GM23248 (cell line): ENCODE data around the gene BACE2. TPM values are rescaled to one million over a fixed set of nuclear protein-coding genes. Genes with fewer than 3 reads are reported as not detected.

Experiments
- DNase-seq: peaks from one replicate; pipeline ENCODE4 v3.0.0-alpha.2; 2015
- H2AFZ ChIP-seq: fragments of 200-600 bp; sonication (generic); 2 replicates; pipeline ENCODE4 v1.6.1; 2016; ENCODE audit warnings: antibody characterized with exemption
- H3F3A ChIP-seq: fragments of 200-600 bp; sonication (generic); 2 replicates; pipeline ENCODE4 v1.6.1; 2016; ENCODE audit warnings: mild to moderate bottlenecking, antibody characterized with exemption, mixed run types; ENCODE audit not compliant: insufficient read depth
- H3K27ac ChIP-seq: fragments of 200-600 bp; sonication (generic); 2 replicates; pipeline ENCODE4 v1.5.1; 2016; ENCODE audit warnings: mild to moderate bottlenecking
- H3K27me3 ChIP-seq: fragments of 200-600 bp; sonication (generic); replicated peaks from 2 replicates; pipeline ENCODE4 v1.6.1; 2016; ENCODE audit warnings: mild to moderate bottlenecking; ENCODE audit not compliant: insufficient read depth
- H3K36me3 ChIP-seq: fragments of 200-600 bp; sonication (generic); 2 replicates; pipeline ENCODE4 v1.6.1; 2016; ENCODE audit warnings: low read depth, mild to moderate bottlenecking
- H3K4me1 ChIP-seq: fragments of 200-600 bp; sonication (generic); 2 replicates; pipeline ENCODE4 v1.6.1; 2016; ENCODE audit warnings: mild to moderate bottlenecking; ENCODE audit not compliant: insufficient read depth
- H3K4me2 ChIP-seq: fragments of 200-600 bp; sonication (generic); one replicate; pipeline ENCODE4 v1.6.1; 2016; ENCODE audit warnings: mild to moderate bottlenecking; ENCODE audit not compliant: unreplicated experiment
- H3K4me3 ChIP-seq: fragments of 200-600 bp; sonication (generic); 2 replicates; pipeline ENCODE4 v1.5.1; 2016; ENCODE audit warnings: mild to moderate bottlenecking
- H3K79me2 ChIP-seq: fragments of 200-600 bp; sonication (generic); 2 replicates; pipeline ENCODE4 v1.6.1; 2016; ENCODE audit warnings: mild to moderate bottlenecking; ENCODE audit not compliant: insufficient read depth
- H3K9ac ChIP-seq: fragments of 200-600 bp; sonication (generic); 2 replicates; pipeline ENCODE4 v1.6.1; 2016; ENCODE audit warnings: mild to moderate bottlenecking
- H3K9me2 ChIP-seq: fragments of 200-600 bp; sonication (generic); 2 replicates; pipeline ENCODE4 v1.6.1; 2016; ENCODE audit warnings: mixed run types, mild to moderate bottlenecking, moderate library complexity; ENCODE audit not compliant: insufficient read depth
- H3K9me3 ChIP-seq: fragments of 200-600 bp; sonication (generic); one replicate; pipeline ENCODE4 v1.6.1; 2017; ENCODE audit warnings: low read depth
- H4K20me1 ChIP-seq: fragments of 200-600 bp; sonication (generic); 2 replicates; pipeline ENCODE4 v1.6.0; 2016; ENCODE audit not compliant: insufficient read depth
- EZH2 ChIP-seq: fragments of 200-600 bp; sonication (generic); IDR thresholded peaks from 2 replicates; pipeline ENCODE4 v1.6.1; 2018; ENCODE audit warnings: antibody characterized with exemption, mild to moderate bottlenecking; ENCODE audit not compliant: insufficient read depth, poor library complexity, severe bottlenecking
- EZH2phosphoT487 ChIP-seq: fragments of 200-600 bp; sonication (generic); IDR thresholded peaks from 2 replicates; pipeline ENCODE4 v1.6.1; 2018; ENCODE audit warnings: antibody characterized with exemption, moderate library complexity, mild to moderate bottlenecking, low read depth; ENCODE audit not compliant: insufficient read depth
- WGBS, 2 experiments: methylation state at CpG; one replicate each; pipeline ENCODE4 v1.1.6; 2015 to 2017; ENCODE audit warnings: low lambda C conversion rate in 2 of 2, low coverage in 1 of 2; ENCODE audit errors: missing lambda C conversion rate in 2 of 2; 5-methylcytosine and 5-hydroxymethylcytosine counted together
- in situ Hi-C: fragments of 300-500 bp; cut with MboI; formaldehyde crosslinking; loops from 2 replicates; pipeline ENCODE4 v1.15.0; 2020
- polyA plus RNA-seq: library from polyadenylated mRNA; unstranded; fragments of >200 nt; fragmentation: Nextera tagmentation; extraction: Ambion mirVana; gene quantifications from 2 replicates; pipeline ENCODE4 v1.2.1, GENCODE V29; 2016
- total RNA-seq: library from RNA; depleted of rRNA; stranded (reverse); fragments of >200 nt; shearing (Covaris generic); gene quantifications from 2 replicates; pipeline ENCODE4 v1.2.3, GENCODE V29; 2014

BACE2 gene
- total and polyA plus RNA-seq, 2 experiments from 2014 or later, result 69.5 to 97.8 TPM

DNA sequence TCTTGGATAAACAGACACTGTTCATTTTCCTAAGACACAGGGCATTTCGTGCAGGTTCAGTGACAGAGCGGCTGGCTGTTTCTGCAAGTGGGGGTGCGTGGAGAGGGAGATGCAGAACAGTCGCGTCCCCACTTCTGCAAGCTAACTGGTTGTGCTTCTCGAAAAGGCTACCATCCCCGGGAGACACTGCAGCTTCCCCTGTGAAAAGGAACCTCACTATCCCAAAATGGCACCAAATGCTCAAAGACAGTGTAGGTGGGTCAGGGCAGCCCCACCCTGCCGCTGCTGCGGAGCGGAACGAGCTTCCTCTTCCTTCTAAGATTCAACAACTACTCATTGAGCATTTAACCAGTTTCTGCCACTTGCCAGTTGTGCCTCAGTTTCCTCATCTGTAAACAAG lies 19.2 kb upstream of the BACE2 start:
- Histone ChIP-seq H3K36me3 (no peaks in the 10 kb centered on the region), H3K79me2 (no peaks in the 10 kb centered on the region), H3K4me1 (no peaks in the 10 kb centered on the region), H3F3A (no peaks in the 10 kb centered on the region), H3K9ac (no peak overlapping the region), H3K4me3 (no peak overlapping the region), H4K20me1 (no peaks in the 10 kb centered on the region), H3K9me2 (no peaks in the 10 kb centered on the region), H3K27ac (no peak overlapping the region), H3K27me3 (no peaks in the 10 kb centered on the region), H3K9me3 (no peaks in the 10 kb centered on the region), H2AFZ (no peak overlapping the region), H3K4me2 (no peak overlapping the region)
- no peak for DNase-seq
- 86 to 88% methylated on average over 11 of the region's 11 CpGs for WGBS, 2 experiments
- TF ChIP-seq EZH2phosphoT487 (no peak), EZH2 (no peak)
- in situ Hi-C loops, result no loop called here

DNA sequence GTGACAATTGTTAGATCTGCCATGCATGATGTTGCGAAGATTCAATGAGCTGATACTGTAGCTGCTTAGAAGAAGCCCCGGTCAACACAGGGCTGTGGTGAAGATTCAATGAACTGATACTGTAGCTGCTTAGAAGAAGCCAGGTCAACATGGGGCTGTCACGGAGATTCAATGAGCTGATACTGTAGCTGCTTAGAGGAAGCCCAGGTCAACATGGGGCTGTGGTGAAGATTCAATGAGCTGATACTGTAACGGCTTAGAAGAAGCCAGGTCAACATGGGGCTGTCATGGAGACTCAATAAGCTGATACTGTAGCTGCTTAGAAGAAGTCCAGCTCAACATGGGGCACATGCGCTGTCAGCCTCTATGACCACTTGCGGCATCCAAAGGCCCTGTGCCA lies 18.8 kb upstream of the BACE2 start:
- no peak for TF ChIP-seq EZH2phosphoT487
- no peak for TF ChIP-seq EZH2
- no peaks in the 10 kb centered on the region for H3K27me3 ChIP-seq
- H3K4me3 ChIP-seq, result no peak overlapping the region
- no peaks in the 10 kb centered on the region for H3K4me1 ChIP-seq
- no peaks in the 10 kb centered on the region for H3F3A ChIP-seq
- DNase-seq, result no peak
- H3K27ac ChIP-seq, result no peak overlapping the region
- H3K79me2 ChIP-seq, result no peaks in the 10 kb centered on the region
- no peaks in the 10 kb centered on the region for H3K36me3 ChIP-seq
- no peak overlapping the region for H3K9ac ChIP-seq
- H3K9me2 ChIP-seq, result no peaks in the 10 kb centered on the region
- no peak overlapping the region for H3K4me2 ChIP-seq
- H3K9me3 ChIP-seq, result no peaks in the 10 kb centered on the region
- in situ Hi-C loops, result no loop called here
- H2AFZ ChIP-seq, result no peak overlapping the region
- WGBS, 2 experiments, result 69 to 88% methylated on average over 5 to 6 of the region's 6 CpGs
- H4K20me1 ChIP-seq, result no peaks in the 10 kb centered on the region

DNA sequence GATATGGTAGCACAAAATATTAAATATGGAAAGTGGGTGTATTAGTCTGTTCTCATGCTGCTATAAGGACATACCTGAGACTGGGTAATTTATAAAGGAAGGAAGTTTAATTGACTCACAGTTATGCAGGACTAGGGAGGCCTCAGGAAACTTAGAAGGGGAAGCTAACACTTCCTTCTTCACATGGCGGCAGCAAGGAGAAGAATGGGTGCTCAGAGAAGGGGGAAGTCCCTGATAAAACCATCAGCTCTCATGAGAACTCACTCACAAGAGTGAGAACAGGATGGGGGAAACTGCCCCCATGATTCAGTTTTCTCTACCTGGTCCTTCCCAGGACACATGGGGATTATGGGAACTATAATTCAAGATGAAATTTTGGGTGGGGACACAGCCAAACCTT lies 15.8 kb upstream of the BACE2 start:
- Histone ChIP-seq H3K27ac (no peak overlapping the region), H3K4me2 (no peak overlapping the region), H4K20me1 (no peaks in the 10 kb centered on the region), H3K4me1 (no peaks in the 10 kb centered on the region), H3K36me3 (no peaks in the 10 kb centered on the region), H3K9me3 (no peaks in the 10 kb centered on the region), H3F3A (no peaks in the 10 kb centered on the region), H3K79me2 (no peaks in the 10 kb centered on the region), H2AFZ (no peak overlapping the region), H3K9ac (no peak overlapping the region), H3K4me3 (no peak overlapping the region), H3K9me2 (no peaks in the 10 kb centered on the region), H3K27me3 (no peaks in the 10 kb centered on the region)
- TF ChIP-seq EZH2phosphoT487, result no peak
- no peak for TF ChIP-seq EZH2
- DNase-seq, result no peak
- WGBS, 2 experiments, result 92% methylated on average over 1 of the region's 1 CpG
- in situ Hi-C loops, result no loop called here

DNA sequence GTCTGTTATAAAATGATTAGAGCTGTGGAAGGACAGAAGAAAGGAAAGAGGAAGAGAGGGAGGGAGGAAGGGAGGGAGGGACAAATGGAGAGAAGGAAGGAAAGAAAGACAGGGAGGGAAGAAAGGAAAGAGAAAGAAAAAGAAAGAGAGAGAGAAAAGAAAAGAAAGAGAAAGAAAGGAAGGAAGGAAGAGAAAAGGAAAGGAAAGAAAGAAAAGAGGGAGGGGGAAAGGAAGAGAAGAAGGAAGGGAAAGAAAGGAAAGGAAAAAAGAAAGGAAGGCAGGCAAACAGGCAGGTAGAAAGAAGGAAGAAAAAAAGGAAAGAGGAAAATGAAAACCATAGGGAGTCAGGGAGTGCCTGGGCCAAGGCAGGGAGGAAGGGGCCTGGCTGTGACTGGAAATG lies 14.5 kb upstream of the BACE2 start:
- Histone ChIP-seq H3K27me3 (no peaks in the 10 kb centered on the region), H3K36me3 (no peaks in the 10 kb centered on the region), H4K20me1 (no peaks in the 10 kb centered on the region), H3K9ac (no peak overlapping the region), H3K4me3 (no peak overlapping the region), H3K79me2 (no peaks in the 10 kb centered on the region), H3K27ac (no peak overlapping the region), H3F3A (no peaks in the 10 kb centered on the region), H3K9me2 (no peaks in the 10 kb centered on the region), H3K4me1 (no peaks in the 10 kb centered on the region), H3K9me3 (no peaks in the 10 kb centered on the region), H2AFZ (no peak overlapping the region), H3K4me2 (no peak overlapping the region)
- TF ChIP-seq EZH2, result no peak
- TF ChIP-seq EZH2phosphoT487, result no peak
- DNase-seq, result no peak
- in situ Hi-C loops, result no loop called here

DNA sequence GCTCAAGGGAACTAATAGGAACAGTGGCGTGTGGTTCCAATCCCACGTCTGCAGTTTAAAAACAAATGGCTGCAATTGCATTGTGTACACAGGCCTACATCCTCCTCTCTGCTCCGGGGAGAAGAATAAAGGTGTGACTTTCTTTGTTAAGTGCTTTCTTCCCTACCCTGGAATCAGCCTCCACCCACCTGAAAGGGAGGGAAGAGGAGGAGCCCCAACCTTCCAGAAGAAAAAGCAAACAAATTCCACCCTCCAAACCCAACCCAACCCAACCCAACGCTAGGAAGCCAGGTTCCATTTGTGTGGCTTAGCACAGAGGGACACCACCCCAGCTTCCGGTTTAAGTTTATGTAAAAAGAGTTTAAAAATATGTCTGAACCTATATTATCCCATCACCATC lies 11.8 kb upstream of the BACE2 start:
- Histone ChIP-seq H2AFZ (no peak overlapping the region), H4K20me1 (no peaks in the 10 kb centered on the region), H3F3A (no peaks in the 10 kb centered on the region), H3K79me2 (no peaks in the 10 kb centered on the region), H3K4me3 (no peak overlapping the region), H3K36me3 (no peaks in the 10 kb centered on the region), H3K4me1 (peaks cover 6% of the 10 kb centered on the region), H3K9ac (no peak overlapping the region), H3K9me2 (no peaks in the 10 kb centered on the region), H3K27ac (no peak overlapping the region), H3K27me3 (no peaks in the 10 kb centered on the region), H3K9me3 (no peaks in the 10 kb centered on the region), H3K4me2 (no peak overlapping the region)
- TF ChIP-seq EZH2phosphoT487 (no peak), EZH2 (no peak)
- WGBS, 2 experiments, result 53 to 56% methylated on average over 5 of the region's 5 CpGs
- DNase-seq, result no peak
- in situ Hi-C loops, result no loop called here
